GM23338 (cell line): ENCODE results near the gene ART4. TPM values are rescaled to one million over a fixed set of nuclear protein-coding genes. Genes with fewer than 3 reads are reported as not detected.

Experiments used
- ATAC-seq: fragments of 200-7000 bp; cut with Tn5 transposase; 3 replicates; pipeline ENCODE4 v1.9.1; 2020
- DNase-seq: peaks from one replicate; pipeline ENCODE4 v3.0.0-alpha.2; 2015; ENCODE audit warnings: low spot score
- H2AFZ ChIP-seq: fragments of 200-600 bp; sonication (generic); 2 replicates; pipeline ENCODE4 v1.8.0; 2016; ENCODE audit warnings: antibody characterized with exemption, mild to moderate bottlenecking, moderate library complexity
- H3F3A ChIP-seq: fragments of 200-600 bp; sonication (generic); replicated peaks from 2 replicates; pipeline ENCODE4 v1.8.0; 2017; ENCODE audit warnings: antibody characterized with exemption, mixed run types, low read depth
- H3K27ac ChIP-seq: fragments of 200-600 bp; sonication (generic); 2 replicates; pipeline ENCODE4 v1.6.1; 2016; ENCODE audit warnings: low read depth
- H3K27me3 ChIP-seq: fragments of 200-600 bp; sonication (generic); 2 replicates; pipeline ENCODE4 v1.8.0; 2016; ENCODE audit warnings: mild to moderate bottlenecking, mixed run types, moderate library complexity; ENCODE audit not compliant: insufficient read depth
- H3K36me3 ChIP-seq: fragments of 200-600 bp; sonication (generic); 2 replicates; pipeline ENCODE4 v1.8.0; 2016; ENCODE audit warnings: mild to moderate bottlenecking; ENCODE audit not compliant: insufficient read depth
- H3K4me1 ChIP-seq: fragments of 200-600 bp; sonication (generic); 2 replicates; pipeline ENCODE4 v1.8.0; 2016; ENCODE audit warnings: mild to moderate bottlenecking, moderate library complexity; ENCODE audit not compliant: insufficient read depth
- H3K4me2 ChIP-seq: fragments of 200-600 bp; sonication (generic); 2 replicates; pipeline ENCODE4 v1.7.1; 2017; ENCODE audit warnings: mixed run types
- H3K4me3 ChIP-seq: fragments of 200-600 bp; sonication (generic); 2 replicates; pipeline ENCODE4 v1.6.1; 2016; ENCODE audit warnings: mixed run types
- H3K79me2 ChIP-seq: fragments of 200-600 bp; sonication (generic); replicated peaks from 2 replicates; pipeline ENCODE4 v1.8.0; 2017; ENCODE audit warnings: mild to moderate bottlenecking; ENCODE audit not compliant: insufficient read depth
- H3K9me2 ChIP-seq: fragments of 200-600 bp; sonication (generic); 2 replicates; pipeline ENCODE4 v1.8.0; 2017; ENCODE audit not compliant: insufficient read depth
- H4K20me1 ChIP-seq: fragments of 200-600 bp; sonication (generic); replicated peaks from 2 replicates; pipeline ENCODE4 v1.8.0; 2017; ENCODE audit warnings: mild to moderate bottlenecking; ENCODE audit not compliant: insufficient read depth
- H3K27ac Mint-ChIP-seq: 2 replicates; pipeline ENCODE4 v1.8.0; 2020; ENCODE audit warnings: inconsistent platforms, mild to moderate bottlenecking, moderate library complexity, mixed read lengths
- H3K27me3 Mint-ChIP-seq: 3 replicates; pipeline ENCODE4 v1.8.0; 2022; ENCODE audit warnings: low read depth, mild to moderate bottlenecking, moderate library complexity, mixed read lengths, inconsistent platforms; ENCODE audit not compliant: insufficient read depth, poor library complexity
- H3K36me3 Mint-ChIP-seq: 3 replicates; pipeline ENCODE4 v1.8.0; 2021; ENCODE audit warnings: low read depth, mild to moderate bottlenecking, inconsistent platforms, moderate library complexity, mixed read lengths
- H3K4me1 Mint-ChIP-seq: 3 replicates; pipeline ENCODE4 v1.8.0; 2020; ENCODE audit warnings: mild to moderate bottlenecking, inconsistent platforms, mixed read lengths
- H3K4me3 Mint-ChIP-seq: 3 replicates; pipeline ENCODE4 v1.8.0; 2021; ENCODE audit warnings: moderate library complexity, mild to moderate bottlenecking, inconsistent platforms, mixed read lengths
- H3K9me3 Mint-ChIP-seq: 3 replicates; pipeline ENCODE4 v1.8.0; 2020; ENCODE audit warnings: moderate library complexity, mild to moderate bottlenecking, inconsistent platforms, mixed read lengths
- CREB1 ChIP-seq: fragments of 250-450 bp; sonication (Bioruptor Pico); IDR thresholded peaks from 2 replicates; pipeline ENCODE4 v1.5.0; 2020; ENCODE audit warnings: low read depth, mild to moderate bottlenecking, moderate library complexity
- ETS1 ChIP-seq: IDR thresholded peaks from 2 replicates; pipeline ENCODE4 v1.6.1; 2016; ENCODE audit warnings: antibody characterized with exemption
- EZH2 ChIP-seq: fragments of 200-600 bp; sonication (generic); IDR thresholded peaks from one replicate; pipeline ENCODE4 v1.8.0; 2017; ENCODE audit warnings: antibody characterized with exemption, mild to moderate bottlenecking, low read depth; ENCODE audit not compliant: unreplicated experiment
- EZH2phosphoT487 ChIP-seq: fragments of 200-600 bp; sonication (generic); IDR thresholded peaks from one replicate; pipeline ENCODE4 v1.8.1; 2018; ENCODE audit warnings: antibody characterized with exemption; ENCODE audit not compliant: unreplicated experiment
- JUNB ChIP-seq: IDR thresholded peaks from one replicate; pipeline ENCODE4 v1.6.1; 2016; ENCODE audit warnings: antibody characterized with exemption; ENCODE audit not compliant: unreplicated experiment
- NANOG ChIP-seq: IDR thresholded peaks from 2 replicates; pipeline ENCODE4 v1.6.1; 2016; ENCODE audit warnings: antibody characterized with exemption, borderline replicate concordance
- REST ChIP-seq: IDR thresholded peaks from one replicate; pipeline ENCODE4 v1.6.1; 2018; ENCODE audit warnings: antibody characterized with exemption; ENCODE audit not compliant: unreplicated experiment
- STAT1 ChIP-seq: IDR thresholded peaks from one replicate; pipeline ENCODE4 v1.6.1; 2016; ENCODE audit warnings: antibody characterized with exemption; ENCODE audit not compliant: unreplicated experiment
- ZNF114 ChIP-seq: fragments of 250-450 bp; sonication (Bioruptor Pico); IDR thresholded peaks from 2 replicates; pipeline ENCODE4 v1.5.0; 2020; ENCODE audit warnings: mild to moderate bottlenecking, moderate library complexity
- ZNF331 ChIP-seq: fragments of 250-450 bp; sonication (Bioruptor Pico); IDR thresholded peaks from 2 replicates; pipeline ENCODE4 v1.5.0; 2020; ENCODE audit warnings: low read depth, mild to moderate bottlenecking, moderate library complexity
- ZNF462 ChIP-seq: fragments of 250-450 bp; sonication (Bioruptor Pico); IDR thresholded peaks from 2 replicates; pipeline ENCODE4 v1.5.0; 2020; ENCODE audit warnings: mild to moderate bottlenecking, moderate library complexity
- polyA plus RNA-seq: library from polyadenylated mRNA; unstranded; fragments of >200 nt; fragmentation: Nextera tagmentation; extraction: Ambion mirVana; gene quantifications from 2 replicates; pipeline ENCODE4 v1.2.1, GENCODE V29; 2016
- total RNA-seq: library from RNA; depleted of rRNA; stranded (reverse); fragments of >200 nt; shearing (Covaris generic); gene quantifications from 2 replicates; pipeline ENCODE4 v1.2.3, GENCODE V29; 2014

ART4 gene
- total and polyA plus RNA-seq, 2 experiments from 2014 or later = 0.08 TPM; not detected in 1

- TF ChIP-seq EZH2 (no peak), CREB1 (CRISPR knock-in tag) (no peak), JUNB (no peak), ZNF114 (CRISPR knock-in tag) (no peak), ZNF462 (CRISPR knock-in tag) (no peak)
Measured at GRCh38 chr12:14836336-14837210, 6.8 kb downstream of the ART4 start (continued).

GRCh38 chr12:14834509-14834908 lies 8.8 kb downstream of the ART4 start:
- DNase-seq = no peak
- H3K27me3 ChIP-seq = no peaks in the 10 kb centered on the region
- no peaks in the 10 kb centered on the region for H3K4me1 ChIP-seq
- ATAC-seq = no peak
- no peaks in the 10 kb centered on the region for H3K36me3 ChIP-seq
- H3K27ac ChIP-seq = no peak overlapping the region
- no peak overlapping the region for H3K4me2 ChIP-seq
- Mint-ChIP-seq H3K4me3 (no peak overlapping the region), H3K27me3 (no peaks in the 10 kb centered on the region), H3K9me3 (peaks cover 4% of the 10 kb centered on the region; the same call in 1 of the 3 replicates), H3K4me1 (peaks cover 3% of the 10 kb centered on the region; the same call in 1 of the 3 replicates), H3K27ac (no peak overlapping the region), H3K36me3 (peaks cover 2% of the 10 kb centered on the region; the same call in 1 of the 3 replicates)
- H3K9me2 ChIP-seq = no peaks in the 10 kb centered on the region
- H3F3A ChIP-seq = no peaks in the 10 kb centered on the region
- no peaks in the 10 kb centered on the region for H4K20me1 ChIP-seq
- H3K4me3 ChIP-seq = no peak overlapping the region
- TF ChIP-seq REST (no peak), NANOG (no peak), JUNB (no peak), ZNF331 (CRISPR knock-in tag) (no peak), EZH2phosphoT487 (no peak), ZNF114 (CRISPR knock-in tag) (no peak), ETS1 (no peak), EZH2 (no peak), STAT1 (no peak)
- no peak overlapping the region for H2AFZ ChIP-seq
- no peaks in the 10 kb centered on the region for H3K79me2 ChIP-seq
